Spinal cord (tissue), 10 donors: ENCODE results near the gene SLCO3A1. TPM values are rescaled to one million over a fixed set of nuclear protein-coding genes. Genes with fewer than 3 reads are reported as not detected.

Source experiments
- DNase-seq, 6 donors: peaks; one replicate each; pipeline versions ENCODE4 v3.0.0 to v3.0.0-alpha.2; 2013 to 2015; ENCODE audit warnings: low spot score in 6 of 6, low read depth in 4 of 6
- H3K27ac ChIP-seq: one replicate; pipeline ENCODE4 v1.5.1; 2013; ENCODE audit warnings: low read depth, low read length, control low read depth
- H3K27me3 ChIP-seq: one replicate; pipeline ENCODE4 v1.6.1; 2013; ENCODE audit warnings: low read length; ENCODE audit not compliant: control insufficient read depth, insufficient read depth
- H3K36me3 ChIP-seq: one replicate; pipeline ENCODE4 v1.6.1; 2013; ENCODE audit warnings: low read length; ENCODE audit not compliant: control insufficient read depth, insufficient read depth
- H3K4me1 ChIP-seq: one replicate; pipeline ENCODE4 v1.6.1; 2013; ENCODE audit warnings: low read length; ENCODE audit not compliant: control insufficient read depth, insufficient read depth
- H3K4me3 ChIP-seq: one replicate; pipeline ENCODE4 v1.5.1; 2013; ENCODE audit warnings: low read depth, low read length, control low read depth
- H3K9me3 ChIP-seq: one replicate; pipeline ENCODE4 v1.6.1; 2013; ENCODE audit warnings: low read length; ENCODE audit not compliant: control insufficient read depth, insufficient read depth
- WGBS: methylation state at CpG from one replicate; pipeline ENCODE4 v1.1.5; 2013; ENCODE audit warnings: missing lambda C conversion rate; ENCODE audit not compliant: insufficient coverage; 5-methylcytosine and 5-hydroxymethylcytosine counted together
- polyA plus RNA-seq, 2 donors: library from polyadenylated mRNA; unstranded; fragments of 120-200 nt; gene quantifications; one replicate each; pipeline ENCODE4 v1.2.1, GENCODE V29; 2013; ENCODE audit not compliant: insufficient read length in 2 of 2
- total RNA-seq, 2 donors: library from RNA; depleted of rRNA in 1 of 2; stranded (reverse); fragments of 120-200 nt in 1 of 2; fragments of >200 nt in 1 of 2; gene quantifications; one replicate each; pipeline versions ENCODE4 v1.2.3 to v1.2.4, GENCODE V29; 2013 to 2014
- donor health status: healthy.

SLCO3A1 gene
- total and polyA plus RNA-seq, 4 donors = 4.6 to 22.2 (median 13.0) TPM

GRCh38 chr15:91947683-91948608 is 94.4 kb downstream of the SLCO3A1 start:
- Histone ChIP-seq H3K36me3 (no peaks in the 10 kb centered on the region), H3K27ac (no peak overlapping the region), H3K27me3 (no peaks in the 10 kb centered on the region), H3K4me1 (peaks cover 16% of the 10 kb centered on the region), H3K9me3 (no peaks in the 10 kb centered on the region), H3K4me3 (no peak overlapping the region)
- peak in 1 of 6 donors; percentile 53 for DNase-seq
- WGBS = 49% methylated on average over 17 of the region's 19 CpGs

GRCh38 chr15:91949361-91949760 is 95.9 kb downstream of the SLCO3A1 start:
- no peak for DNase-seq
- Histone ChIP-seq H3K27ac (no peak overlapping the region), H3K4me1 (peaks cover 13% of the 10 kb centered on the region), H3K4me3 (no peak overlapping the region), H3K9me3 (no peaks in the 10 kb centered on the region), H3K36me3 (no peaks in the 10 kb centered on the region), H3K27me3 (no peaks in the 10 kb centered on the region)
- WGBS = 96% methylated on average over 6 of the region's 8 CpGs

GRCh38 chr15:91950054-91950453 is 96.5 kb downstream of the SLCO3A1 start:
- Histone ChIP-seq H3K4me3 (no peak overlapping the region), H3K27ac (no peak overlapping the region), H3K4me1 (peaks cover 12% of the 10 kb centered on the region), H3K36me3 (no peaks in the 10 kb centered on the region), H3K9me3 (no peaks in the 10 kb centered on the region), H3K27me3 (no peaks in the 10 kb centered on the region)
- WGBS = 43% methylated on average over 4 of the region's 4 CpGs
- no peak for DNase-seq

- H3K27me3 ChIP-seq = no peaks in the 10 kb centered on the region
- H3K4me1 ChIP-seq = peaks cover 12% of the 10 kb centered on the region
- H3K36me3 ChIP-seq = no peaks in the 10 kb centered on the region
- no peak overlapping the region for H3K27ac ChIP-seq
- no peaks in the 10 kb centered on the region for H3K9me3 ChIP-seq
- no peak overlapping the region for H3K4me3 ChIP-seq
- no peak for DNase-seq
- no CpG with 5 or more reads among the region's 2 CpGs for WGBS
These were observed 97.3 kb downstream of the SLCO3A1 start for GRCh38 chr15:91950631-91951329.

GRCh38 chr15:91952216-91952615 is 98.7 kb downstream of the SLCO3A1 start:
- H3K9me3 ChIP-seq = no peaks in the 10 kb centered on the region
- H3K27me3 ChIP-seq = no peaks in the 10 kb centered on the region
- DNase-seq = no peak
- no peak overlapping the region for H3K27ac ChIP-seq
- 93% methylated on average over 1 of the region's 1 CpG for WGBS
- H3K4me3 ChIP-seq = no peak overlapping the region
- peaks cover 15% of the 10 kb centered on the region for H3K4me1 ChIP-seq
- no peaks in the 10 kb centered on the region for H3K36me3 ChIP-seq

GRCh38 chr15:91953432-91953831 is 99.9 kb downstream of the SLCO3A1 start:
- Histone ChIP-seq H3K36me3 (no peaks in the 10 kb centered on the region), H3K9me3 (no peaks in the 10 kb centered on the region), H3K27ac (no peak overlapping the region), H3K4me3 (no peak overlapping the region), H3K4me1 (peaks cover 6% of the 10 kb centered on the region), H3K27me3 (no peaks in the 10 kb centered on the region)
- 98% methylated on average over 5 of the region's 7 CpGs for WGBS
- no peak for DNase-seq

GRCh38 chr15:91954292-91954691 is 100.8 kb downstream of the SLCO3A1 start:
- no peak overlapping the region for H3K27ac ChIP-seq
- 93% methylated on average over 3 of the region's 7 CpGs for WGBS

GRCh38 chr15:91956026-91956723 is 102.7 kb downstream of the SLCO3A1 start:
- H3K9me3 ChIP-seq = no peaks in the 10 kb centered on the region
- no peaks in the 10 kb centered on the region for H3K36me3 ChIP-seq
- no peak overlapping the region for H3K27ac ChIP-seq
- 73% methylated on average over 7 of the region's 8 CpGs for WGBS
- H3K4me3 ChIP-seq = no peak overlapping the region
- no peaks in the 10 kb centered on the region for H3K27me3 ChIP-seq
- H3K4me1 ChIP-seq = peaks cover 4% of the 10 kb centered on the region
- DNase-seq = peak in 1 of 6 donors; percentile 18

More at GRCh38 chr15:91954292-91954691, 100.8 kb downstream of the SLCO3A1 start:
- Histone ChIP-seq H3K36me3 (no peaks in the 10 kb centered on the region), H3K9me3 (no peaks in the 10 kb centered on the region), H3K27me3 (no peaks in the 10 kb centered on the region), H3K4me1 (peaks cover 4% of the 10 kb centered on the region), H3K4me3 (no peak overlapping the region)
- DNase-seq = no peak

- Histone ChIP-seq H3K4me1 (peaks cover 5% of the 10 kb centered on the region), H3K27ac (no peak overlapping the region), H3K4me3 (no peak overlapping the region), H3K36me3 (no peaks in the 10 kb centered on the region), H3K27me3 (no peaks in the 10 kb centered on the region), H3K9me3 (no peaks in the 10 kb centered on the region)
- no peak for DNase-seq
- whole genome bisulfite sequencing = 100% methylated on average over 2 of the region's 2 CpGs
These were observed 107.8 kb downstream of the SLCO3A1 start for GRCh38 chr15:91961357-91961756.
